B cell (primary cell): ENCODE data around the gene HLCS.

Experiments used
- CTCF ChIP-seq: fragments of 200-600 bp; IDR thresholded peaks from one replicate; pipeline ENCODE4 v1.8.0; 2022; ENCODE audit warnings: antibody characterized with exemption, mild to moderate bottlenecking
- EZH2 ChIP-seq: IDR thresholded peaks from 2 replicates; pipeline ENCODE4 v1.6.1; 2012; ENCODE audit warnings: borderline replicate concordance, low read depth, mild to moderate bottlenecking, moderate library complexity, low read length; ENCODE audit not compliant: insufficient read depth, poor library complexity, severe bottlenecking

GRCh38 chr21:36744560-36745231 lies 221.8 kb downstream of the HLCS start:
- no peak for TF ChIP-seq CTCF
- no peak for TF ChIP-seq EZH2
